Measurements from ENCODE around the gene CEP83. TPM values are rescaled to one million over a fixed set of nuclear protein-coding genes. Genes with fewer than 3 reads are reported as not detected.

The CEP83 gene
- polyA plus RNA-seq, 1 donor from 2014 or later, result 19.5 TPM

DNA sequence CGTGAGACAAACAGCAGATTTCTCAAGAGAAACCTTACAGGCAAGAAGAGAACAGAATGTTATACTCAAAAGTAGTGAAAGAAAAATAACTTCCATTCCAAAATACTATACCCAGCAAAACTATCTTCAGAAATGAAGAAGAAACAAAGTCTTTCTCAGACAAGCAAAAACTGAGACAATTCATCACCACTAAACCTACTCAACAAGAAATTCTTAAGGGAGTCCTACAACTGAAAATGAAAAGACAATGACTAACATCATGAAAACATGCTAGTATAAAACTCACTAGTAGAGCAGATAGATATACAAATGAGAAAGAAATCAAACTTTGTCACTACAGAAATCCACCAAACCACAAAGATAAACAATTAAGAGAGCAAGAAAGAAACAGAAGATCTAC is 106.5 kb downstream of the CEP83 start:
- no peak overlapping the region for H3K4me2 ChIP-seq (ENCODE audit: low read length)
- no peaks in the 10 kb centered on the region for H3K27me3 ChIP-seq (ENCODE audit: insufficient read depth, low read depth, low read length)
- H4K20me1 ChIP-seq (ENCODE audit: insufficient read depth), result no peaks in the 10 kb centered on the region
- H3K4me3 ChIP-seq (ENCODE audit: low read length), result no peak overlapping the region
- H3K79me2 ChIP-seq (replicated peaks; ENCODE audit: insufficient read depth, low read length), result no peaks in the 10 kb centered on the region
- peaks cover 10% of the 10 kb centered on the region for H3K9me3 ChIP-seq (ENCODE audit: low read length)
- H3K9ac ChIP-seq (ENCODE audit: low read length), result no peak overlapping the region
- no peak overlapping the region for H3K27ac ChIP-seq (ENCODE audit: low read length)
- no peak for TF ChIP-seq MXI1 (conservative IDR thresholded peaks at IDR 0.05; ENCODE audit: poor library complexity, severe bottlenecking)
- TF ChIP-seq, protein P1, sequence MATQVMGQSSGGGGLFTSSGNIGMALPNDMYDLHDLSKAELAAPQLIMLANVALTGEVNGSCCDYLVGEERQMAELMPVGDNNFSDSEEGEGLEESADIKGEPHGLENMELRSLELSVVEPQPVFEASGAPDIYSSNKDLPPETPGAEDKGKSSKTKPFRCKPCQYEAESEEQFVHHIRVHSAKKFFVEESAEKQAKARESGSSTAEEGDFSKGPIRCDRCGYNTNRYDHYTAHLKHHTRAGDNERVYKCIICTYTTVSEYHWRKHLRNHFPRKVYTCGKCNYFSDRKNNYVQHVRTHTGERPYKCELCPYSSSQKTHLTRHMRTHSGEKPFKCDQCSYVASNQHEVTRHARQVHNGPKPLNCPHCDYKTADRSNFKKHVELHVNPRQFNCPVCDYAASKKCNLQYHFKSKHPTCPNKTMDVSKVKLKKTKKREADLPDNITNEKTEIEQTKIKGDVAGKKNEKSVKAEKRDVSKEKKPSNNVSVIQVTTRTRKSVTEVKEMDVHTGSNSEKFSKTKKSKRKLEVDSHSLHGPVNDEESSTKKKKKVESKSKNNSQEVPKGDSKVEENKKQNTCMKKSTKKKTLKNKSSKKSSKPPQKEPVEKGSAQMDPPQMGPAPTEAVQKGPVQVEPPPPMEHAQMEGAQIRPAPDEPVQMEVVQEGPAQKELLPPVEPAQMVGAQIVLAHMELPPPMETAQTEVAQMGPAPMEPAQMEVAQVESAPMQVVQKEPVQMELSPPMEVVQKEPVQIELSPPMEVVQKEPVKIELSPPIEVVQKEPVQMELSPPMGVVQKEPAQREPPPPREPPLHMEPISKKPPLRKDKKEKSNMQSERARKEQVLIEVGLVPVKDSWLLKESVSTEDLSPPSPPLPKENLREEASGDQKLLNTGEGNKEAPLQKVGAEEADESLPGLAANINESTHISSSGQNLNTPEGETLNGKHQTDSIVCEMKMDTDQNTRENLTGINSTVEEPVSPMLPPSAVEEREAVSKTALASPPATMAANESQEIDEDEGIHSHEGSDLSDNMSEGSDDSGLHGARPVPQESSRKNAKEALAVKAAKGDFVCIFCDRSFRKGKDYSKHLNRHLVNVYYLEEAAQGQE (IDR thresholded peaks at IDR 0.05; ENCODE audit: borderline replicate concordance), result no peak
- TF ChIP-seq RAD21 (conservative IDR thresholded peaks at IDR 0.05), result no peak
- TF ChIP-seq POLR2AphosphoS5 (IDR thresholded peaks at IDR 0.05), result no peak
- TF ChIP-seq, protein P2, sequence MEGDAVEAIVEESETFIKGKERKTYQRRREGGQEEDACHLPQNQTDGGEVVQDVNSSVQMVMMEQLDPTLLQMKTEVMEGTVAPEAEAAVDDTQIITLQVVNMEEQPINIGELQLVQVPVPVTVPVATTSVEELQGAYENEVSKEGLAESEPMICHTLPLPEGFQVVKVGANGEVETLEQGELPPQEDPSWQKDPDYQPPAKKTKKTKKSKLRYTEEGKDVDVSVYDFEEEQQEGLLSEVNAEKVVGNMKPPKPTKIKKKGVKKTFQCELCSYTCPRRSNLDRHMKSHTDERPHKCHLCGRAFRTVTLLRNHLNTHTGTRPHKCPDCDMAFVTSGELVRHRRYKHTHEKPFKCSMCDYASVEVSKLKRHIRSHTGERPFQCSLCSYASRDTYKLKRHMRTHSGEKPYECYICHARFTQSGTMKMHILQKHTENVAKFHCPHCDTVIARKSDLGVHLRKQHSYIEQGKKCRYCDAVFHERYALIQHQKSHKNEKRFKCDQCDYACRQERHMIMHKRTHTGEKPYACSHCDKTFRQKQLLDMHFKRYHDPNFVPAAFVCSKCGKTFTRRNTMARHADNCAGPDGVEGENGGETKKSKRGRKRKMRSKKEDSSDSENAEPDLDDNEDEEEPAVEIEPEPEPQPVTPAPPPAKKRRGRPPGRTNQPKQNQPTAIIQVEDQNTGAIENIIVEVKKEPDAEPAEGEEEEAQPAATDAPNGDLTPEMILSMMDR (IDR thresholded peaks at IDR 0.05; ENCODE audit: poor library complexity, severe bottlenecking), result no peak
- no peak for TF ChIP-seq EP300 (conservative IDR thresholded peaks at IDR 0.05; ENCODE audit: poor library complexity, severe bottlenecking)
- no peak for TF ChIP-seq SMC3 (conservative IDR thresholded peaks at IDR 0.05; ENCODE audit: poor library complexity)
- no peak for TF ChIP-seq TAF1 (IDR thresholded peaks at IDR 0.05; ENCODE audit: low read depth)
- no peak for TF ChIP-seq EZH2 (IDR thresholded peaks at IDR 0.05; ENCODE audit: borderline replicate concordance, insufficient read depth, low read length, poor library complexity, severe bottlenecking)
- H3F3A ChIP-seq (ENCODE audit: insufficient read depth, low read length, poor library complexity, severe bottlenecking), result no peaks in the 10 kb centered on the region
- no peaks in the 10 kb centered on the region for H3K36me3 ChIP-seq (ENCODE audit: insufficient read depth, low read length)
- no peak overlapping the region for H2AFZ ChIP-seq (ENCODE audit: low read depth, low read length)
- no peaks in the 10 kb centered on the region for H3K9me2 ChIP-seq (ENCODE audit: insufficient read depth, low read length)

DNA sequence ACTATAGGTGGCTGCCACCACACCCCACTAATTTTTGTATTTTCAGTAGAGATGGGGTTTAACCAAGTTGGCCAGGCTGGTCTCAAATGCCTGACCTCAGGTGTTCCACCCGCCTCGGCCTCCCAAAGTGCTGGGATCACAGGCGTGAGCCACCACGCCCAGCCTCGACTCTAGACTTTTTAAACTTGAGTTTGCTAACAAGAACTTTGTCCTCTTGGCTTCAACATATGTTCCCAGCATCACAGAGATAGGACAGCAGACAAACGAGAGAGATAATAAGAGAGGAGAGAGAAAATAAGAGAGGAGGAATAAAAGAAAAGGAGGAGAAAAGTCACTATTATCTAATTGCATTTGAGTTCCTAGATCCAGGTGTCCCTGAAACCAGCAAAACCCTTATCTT is 119.1 kb downstream of the CEP83 start:
- Histone ChIP-seq H4K20me1 (ENCODE audit: insufficient read depth) (no peaks in the 10 kb centered on the region), H3K36me3 (ENCODE audit: insufficient read depth, low read length) (peaks cover 3% of the 10 kb centered on the region), H3F3A (ENCODE audit: insufficient read depth, low read length, poor library complexity, severe bottlenecking) (no peaks in the 10 kb centered on the region), H3K9ac (ENCODE audit: low read length) (no peak overlapping the region), H3K27ac (ENCODE audit: low read length) (no peak overlapping the region), H3K27me3 (ENCODE audit: insufficient read depth, low read depth, low read length) (no peaks in the 10 kb centered on the region), H3K9me3 (ENCODE audit: low read length) (no peaks in the 10 kb centered on the region), H3K4me3 (ENCODE audit: low read length) (no peak overlapping the region), H3K4me2 (ENCODE audit: low read length) (no peak overlapping the region), H3K9me2 (ENCODE audit: insufficient read depth, low read length) (no peaks in the 10 kb centered on the region), H3K79me2 (replicated peaks; ENCODE audit: insufficient read depth, low read length) (no peaks in the 10 kb centered on the region), H2AFZ (ENCODE audit: low read depth, low read length) (no peak overlapping the region)
- TF ChIP-seq EZH2 (IDR thresholded peaks at IDR 0.05; ENCODE audit: borderline replicate concordance, insufficient read depth, low read length, poor library complexity, severe bottlenecking) (no peak), EP300 (conservative IDR thresholded peaks at IDR 0.05; ENCODE audit: poor library complexity, severe bottlenecking) (no peak), POLR2AphosphoS5 (IDR thresholded peaks at IDR 0.05) (no peak), SMC3 (conservative IDR thresholded peaks at IDR 0.05; ENCODE audit: poor library complexity) (no peak), RAD21 (conservative IDR thresholded peaks at IDR 0.05) (no peak), MXI1 (conservative IDR thresholded peaks at IDR 0.05; ENCODE audit: poor library complexity, severe bottlenecking) (no peak), TAF1 (IDR thresholded peaks at IDR 0.05; ENCODE audit: low read depth) (no peak)
- TF ChIP-seq, protein P1 (IDR thresholded peaks at IDR 0.05; ENCODE audit: borderline replicate concordance), result no peak
- TF ChIP-seq, protein P2 (IDR thresholded peaks at IDR 0.05; ENCODE audit: poor library complexity, severe bottlenecking), result no peak

All from neural cell (in vitro differentiated cells).